Hepatic stellate cell (primary cell): ENCODE data around the gene PALM.
"Not testable (repeated sequence)": the region's sequence is repeated elsewhere in the genome, so short reads cannot be mapped to it uniquely, and the experiment has no call there.

Source experiments
- DNase-seq: peaks from one replicate; pipeline ENCODE4 v3.0.0; 2011; ENCODE audit warnings: low spot score

The PALM gene

DNA sequence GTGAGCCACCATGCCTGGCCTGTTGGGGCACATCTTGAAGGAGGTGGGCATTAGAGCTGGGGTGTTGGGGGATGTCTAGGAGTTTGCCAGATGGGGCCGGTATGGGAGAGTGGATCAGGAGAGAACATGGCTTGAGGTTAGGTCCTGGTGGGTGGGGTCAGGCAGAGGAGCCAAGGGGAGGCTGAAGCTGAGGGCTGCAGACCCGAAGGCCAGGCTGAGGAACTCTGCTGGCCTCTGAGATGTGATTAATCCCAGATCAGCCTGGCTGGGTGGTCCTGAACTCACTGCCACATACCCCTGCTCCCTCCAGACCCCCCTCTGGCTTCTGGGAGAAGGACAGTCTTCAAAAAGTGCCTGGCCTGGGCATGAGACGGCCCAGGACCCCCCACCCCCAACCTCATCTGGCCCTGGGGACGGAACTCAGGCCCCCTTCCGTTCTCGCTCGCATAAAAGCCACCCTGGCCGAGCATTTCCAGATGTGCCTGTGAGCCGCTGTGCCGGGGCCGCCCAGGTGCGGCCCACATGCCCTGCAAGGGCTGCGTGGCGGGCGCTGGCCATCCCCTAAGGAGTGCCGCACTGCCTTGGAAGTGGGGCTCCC lies 29.8 kb upstream of the PALM start:
- DNase-seq = no peak

DNA sequence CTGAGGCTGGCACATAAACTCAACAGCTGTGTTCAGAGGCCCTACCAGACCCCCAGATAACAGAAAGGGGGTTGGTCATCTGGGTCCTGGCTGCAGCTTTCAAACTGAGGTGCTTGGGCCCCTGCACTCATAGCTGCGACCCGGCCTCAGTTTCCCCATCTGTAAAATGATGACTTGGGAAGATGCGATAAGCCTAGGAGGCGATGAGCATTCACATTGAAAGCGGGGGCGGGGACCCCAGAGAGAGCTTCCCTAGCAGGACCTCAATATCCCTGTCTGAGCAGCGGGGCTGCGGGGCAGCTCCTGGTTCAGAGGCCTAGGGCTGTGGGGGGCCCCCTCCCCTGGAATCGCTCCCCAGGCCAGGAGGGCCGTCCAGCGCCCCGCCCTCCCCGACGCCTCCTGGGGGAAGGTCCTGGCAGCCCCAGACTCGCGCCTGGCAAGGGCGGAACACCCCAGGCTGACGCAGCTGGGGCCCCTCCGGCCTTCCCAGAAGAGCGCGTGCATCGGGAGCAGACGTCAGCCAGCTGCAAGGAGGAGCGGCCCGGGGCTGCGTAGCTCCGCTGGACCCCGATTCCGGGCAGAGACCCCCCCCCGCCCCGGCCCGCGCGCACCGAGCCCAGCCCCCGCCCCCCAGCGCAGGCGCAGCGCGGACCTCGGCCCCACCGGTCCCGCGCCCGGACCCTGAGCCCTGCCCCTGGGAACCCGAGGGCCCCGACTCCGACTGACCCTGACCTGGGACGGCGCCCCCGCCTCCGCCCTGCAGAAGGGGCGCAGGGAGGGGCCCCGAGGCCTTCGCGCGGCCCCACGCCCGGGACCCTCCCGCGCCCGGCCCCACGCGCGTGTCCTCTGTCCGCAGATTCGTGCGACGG lies 29.1 kb upstream of the PALM start:
- peak; percentile 75 for DNase-seq

DNA sequence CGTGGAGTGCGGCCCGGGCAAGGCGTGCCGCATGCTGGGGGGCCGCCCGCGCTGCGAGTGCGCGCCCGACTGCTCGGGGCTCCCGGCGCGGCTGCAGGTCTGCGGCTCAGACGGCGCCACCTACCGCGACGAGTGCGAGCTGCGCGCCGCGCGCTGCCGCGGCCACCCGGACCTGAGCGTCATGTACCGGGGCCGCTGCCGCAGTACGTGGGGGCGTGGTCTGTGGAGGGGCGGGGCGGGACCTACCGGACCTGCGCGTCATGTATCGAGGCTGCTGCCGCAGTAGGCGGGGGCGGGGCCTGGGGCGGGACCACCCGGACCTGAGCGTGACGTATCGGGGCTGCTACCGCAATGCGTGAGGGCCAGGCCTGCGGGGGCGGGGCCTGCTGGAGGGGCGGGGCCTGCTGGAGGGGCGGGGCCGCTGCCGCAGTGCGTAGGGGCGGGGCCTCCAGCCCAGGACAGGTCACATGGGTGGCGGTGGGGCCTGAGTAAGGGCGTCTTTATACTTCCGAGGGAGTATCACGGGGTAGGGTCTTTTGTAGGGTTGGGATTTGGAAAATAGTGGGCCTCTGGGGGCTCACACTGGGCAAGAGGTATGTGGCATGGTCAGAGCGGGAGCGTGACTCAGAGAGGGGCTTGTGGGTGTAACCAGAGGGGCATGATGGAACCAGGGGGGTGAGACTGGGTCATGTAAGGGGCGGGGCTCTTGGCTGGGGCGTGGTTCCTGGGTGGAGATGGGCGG lies 28.3 kb upstream of the PALM start:
- DNase-seq = peak; percentile 98

DNA sequence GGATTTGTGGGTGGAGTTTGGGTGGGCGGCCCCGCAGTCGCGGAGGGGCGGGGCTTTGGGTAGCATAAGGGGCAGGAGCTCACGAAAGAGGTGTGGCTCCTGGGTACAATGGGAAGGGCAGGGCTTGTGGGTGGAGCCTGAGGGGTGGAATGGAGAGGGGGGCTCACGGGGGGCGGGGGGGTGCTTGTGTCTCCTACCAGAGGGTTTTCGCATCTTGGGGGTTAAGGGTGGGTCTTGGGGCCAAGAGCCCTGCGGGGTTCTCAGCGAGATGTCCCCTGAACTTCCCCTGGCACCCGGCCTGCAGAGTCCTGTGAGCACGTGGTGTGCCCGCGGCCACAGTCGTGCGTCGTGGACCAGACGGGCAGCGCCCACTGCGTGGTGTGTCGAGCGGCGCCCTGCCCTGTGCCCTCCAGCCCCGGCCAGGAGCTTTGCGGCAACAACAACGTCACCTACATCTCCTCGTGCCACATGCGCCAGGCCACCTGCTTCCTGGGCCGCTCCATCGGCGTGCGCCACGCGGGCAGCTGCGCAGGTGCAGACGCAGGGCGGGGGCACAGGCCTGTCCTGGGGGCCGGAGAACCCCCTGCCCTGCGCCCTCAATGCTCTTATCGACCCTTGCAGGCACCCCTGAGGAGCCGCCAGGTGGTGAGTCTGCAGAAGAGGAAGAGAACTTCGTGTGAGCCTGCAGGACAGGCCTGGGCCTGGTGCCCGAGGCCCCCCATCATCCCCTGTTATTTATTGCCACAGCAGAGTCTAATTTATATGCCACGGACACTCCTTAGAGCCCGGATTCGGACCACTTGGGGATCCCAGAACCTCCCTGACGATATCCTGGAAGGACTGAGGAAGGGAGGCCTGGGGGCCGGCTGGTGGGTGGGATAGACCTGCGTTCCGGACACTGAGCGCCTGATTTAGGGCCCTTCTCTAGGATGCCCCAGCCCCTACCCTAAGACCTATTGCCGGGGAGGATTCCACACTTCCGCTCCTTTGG lies 27.4 kb upstream of the PALM start:
- DNase-seq = no peak

DNA sequence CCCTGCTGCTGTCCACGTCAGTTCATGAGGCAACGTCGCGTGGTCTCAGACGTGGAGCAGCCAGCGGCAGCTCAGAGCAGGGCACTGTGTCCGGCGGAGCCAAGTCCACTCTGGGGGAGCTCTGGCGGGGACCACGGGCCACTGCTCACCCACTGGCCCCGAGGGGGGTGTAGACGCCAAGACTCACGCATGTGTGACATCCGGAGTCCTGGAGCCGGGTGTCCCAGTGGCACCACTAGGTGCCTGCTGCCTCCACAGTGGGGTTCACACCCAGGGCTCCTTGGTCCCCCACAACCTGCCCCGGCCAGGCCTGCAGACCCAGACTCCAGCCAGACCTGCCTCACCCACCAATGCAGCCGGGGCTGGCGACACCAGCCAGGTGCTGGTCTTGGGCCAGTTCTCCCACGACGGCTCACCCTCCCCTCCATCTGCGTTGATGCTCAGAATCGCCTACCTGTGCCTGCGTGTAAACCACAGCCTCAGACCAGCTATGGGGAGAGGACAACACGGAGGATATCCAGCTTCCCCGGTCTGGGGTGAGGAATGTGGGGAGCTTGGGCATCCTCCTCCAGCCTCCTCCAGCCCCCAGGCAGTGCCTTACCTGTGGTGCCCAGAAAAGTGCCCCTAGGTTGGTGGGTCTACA lies 25.9 kb upstream of the PALM start:
- DNase-seq = no peak

DNA sequence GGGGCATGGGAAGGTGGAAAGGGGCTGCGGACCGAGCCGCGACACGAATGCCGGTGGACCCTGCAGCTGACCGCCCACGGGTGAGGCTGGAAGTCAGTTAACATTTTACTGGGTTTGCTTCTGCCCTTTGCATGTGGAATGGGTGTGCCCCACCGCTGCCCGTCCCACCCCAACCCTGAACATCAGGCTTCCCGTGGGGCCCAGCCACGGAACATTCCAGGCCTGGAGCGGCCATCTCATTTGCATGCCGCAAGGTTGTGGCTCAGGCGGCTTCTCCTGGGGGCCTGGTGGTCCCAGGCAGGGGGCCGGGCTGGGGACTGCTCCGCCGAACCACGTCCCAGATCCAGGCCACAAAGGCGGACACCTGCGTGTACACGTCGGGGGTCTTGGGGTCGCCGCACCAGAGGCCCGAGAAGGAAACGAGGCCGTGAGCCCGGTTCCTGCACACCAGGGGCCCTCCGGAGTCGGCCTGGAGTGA lies 23.2 kb upstream of the PALM start:
- no peak for DNase-seq

DNA sequence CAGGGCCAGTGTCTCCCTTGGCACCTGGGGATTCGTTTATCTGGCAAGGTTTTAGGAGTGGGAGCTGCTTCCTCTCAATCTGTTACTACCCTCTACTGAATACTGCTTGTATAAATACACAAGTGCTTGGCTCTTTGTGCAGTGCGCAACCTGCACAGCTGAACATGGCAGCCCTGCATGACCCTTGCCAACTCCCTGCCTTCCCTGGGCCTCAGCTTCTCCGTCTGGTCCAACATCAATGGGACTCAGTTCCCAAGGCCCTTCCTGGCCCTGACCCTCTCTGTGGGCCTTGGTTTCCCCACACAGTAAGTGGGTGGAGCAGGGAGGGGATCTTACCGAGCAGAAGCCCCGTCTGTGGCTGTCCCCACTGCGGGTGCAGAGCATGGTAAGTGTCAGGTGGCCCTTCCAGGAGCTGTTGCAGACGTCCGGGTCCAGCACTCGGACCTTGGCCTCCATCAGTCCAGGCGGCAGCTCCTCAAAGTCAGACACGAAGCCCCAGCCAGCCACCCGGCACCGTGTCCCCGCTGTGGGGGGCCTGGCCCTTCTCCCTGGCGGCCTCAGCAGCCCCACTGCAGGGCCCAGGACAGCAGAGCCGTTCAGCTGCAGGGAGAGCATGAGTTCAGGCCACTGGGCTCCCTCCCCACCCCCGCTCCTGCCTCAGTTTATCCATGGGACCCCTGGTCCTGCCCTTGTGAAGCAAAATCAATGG lies 22.0 kb upstream of the PALM start:
- no peak for DNase-seq

DNA sequence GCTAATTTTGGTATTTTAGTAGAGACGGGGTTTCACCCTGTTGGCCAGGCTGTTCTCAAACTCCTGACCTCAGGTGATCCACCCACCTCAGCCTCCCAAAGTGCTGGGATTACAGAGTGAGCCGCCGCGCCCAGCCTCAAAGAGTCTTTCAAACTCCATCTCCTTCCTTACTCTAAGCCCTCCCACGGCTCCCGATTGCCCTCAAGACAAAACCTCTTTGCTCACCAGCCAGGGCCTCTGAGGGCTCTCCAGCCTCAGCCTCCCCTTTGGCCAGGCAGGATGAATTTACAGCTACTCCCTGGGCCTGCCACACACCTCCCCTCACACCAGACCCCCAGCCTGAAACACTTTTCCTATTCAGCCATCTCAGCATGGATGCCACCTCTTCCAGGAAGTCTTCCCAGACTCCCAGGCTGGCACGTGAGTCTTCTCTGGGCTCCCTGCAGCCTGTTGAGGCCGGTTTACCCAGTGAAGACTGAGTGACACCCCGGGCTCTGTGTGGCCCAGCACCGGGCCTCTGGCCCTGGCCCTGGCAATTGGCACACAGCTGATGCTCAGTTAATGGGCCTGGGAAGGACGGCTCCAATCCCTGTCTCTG lies 21.1 kb upstream of the PALM start:
- DNase-seq = no peak

DNA sequence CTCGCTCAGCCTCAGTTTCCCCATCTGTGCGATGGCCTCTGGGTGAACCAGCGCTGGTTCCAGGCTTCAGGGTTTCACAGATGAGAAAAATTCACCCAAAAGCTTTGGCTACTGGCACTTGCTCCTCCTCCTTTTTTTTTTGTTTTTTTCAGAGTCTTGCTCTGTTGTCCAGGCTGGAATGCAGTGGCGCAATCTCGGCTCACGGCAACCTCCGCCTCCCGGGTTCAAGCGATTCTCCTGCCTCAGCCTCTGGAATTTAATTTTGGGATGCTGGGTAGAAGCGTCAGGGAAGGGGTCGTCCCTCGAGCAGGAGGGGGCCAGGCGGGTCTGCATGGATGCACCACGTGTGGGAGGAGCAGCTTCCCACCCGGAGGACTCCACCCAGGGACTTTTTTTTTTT lies 20.5 kb upstream of the PALM start:
- DNase-seq = peak; percentile 55

DNA sequence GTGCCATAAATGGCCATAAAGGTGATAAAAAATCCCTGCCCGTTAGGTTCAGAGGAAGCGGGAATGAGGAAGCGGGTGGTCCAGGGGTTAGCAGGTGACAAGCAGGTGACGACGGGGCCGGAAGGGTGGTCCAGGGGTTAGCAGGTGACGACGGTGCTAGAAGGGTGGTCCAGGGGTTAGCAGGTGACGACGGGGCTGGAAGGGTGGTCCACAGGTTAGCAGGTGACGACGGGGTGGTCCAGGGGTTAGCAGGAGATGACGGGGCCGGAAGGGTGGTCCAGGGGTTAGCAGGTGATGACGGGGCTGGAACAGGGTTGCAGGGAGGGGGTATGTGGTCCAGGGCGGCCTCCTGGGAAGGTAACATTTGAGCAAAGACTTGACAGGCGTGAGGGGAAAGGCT lies 19.7 kb upstream of the PALM start:
- no peak for DNase-seq

DNA sequence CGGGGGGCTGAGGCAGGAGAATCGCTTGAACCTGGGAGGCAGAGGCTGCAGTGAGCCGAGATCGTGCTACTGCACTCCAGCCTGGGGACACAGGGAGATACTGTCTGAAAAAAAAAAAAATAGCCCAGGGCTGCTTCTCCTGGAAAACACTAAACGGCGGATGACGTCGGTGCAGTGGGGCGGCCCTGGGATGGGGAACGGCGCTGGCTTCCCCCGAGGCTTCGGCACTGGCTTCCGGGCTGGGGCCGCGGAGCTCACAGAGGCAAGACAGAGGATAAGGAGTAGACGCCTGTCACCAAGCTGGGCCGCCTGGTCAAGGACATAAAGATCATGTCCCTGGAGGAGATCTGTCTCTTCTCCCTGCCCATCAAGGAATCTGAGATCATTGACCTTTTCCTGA lies 18.5 kb upstream of the PALM start:
- DNase-seq = no peak

DNA sequence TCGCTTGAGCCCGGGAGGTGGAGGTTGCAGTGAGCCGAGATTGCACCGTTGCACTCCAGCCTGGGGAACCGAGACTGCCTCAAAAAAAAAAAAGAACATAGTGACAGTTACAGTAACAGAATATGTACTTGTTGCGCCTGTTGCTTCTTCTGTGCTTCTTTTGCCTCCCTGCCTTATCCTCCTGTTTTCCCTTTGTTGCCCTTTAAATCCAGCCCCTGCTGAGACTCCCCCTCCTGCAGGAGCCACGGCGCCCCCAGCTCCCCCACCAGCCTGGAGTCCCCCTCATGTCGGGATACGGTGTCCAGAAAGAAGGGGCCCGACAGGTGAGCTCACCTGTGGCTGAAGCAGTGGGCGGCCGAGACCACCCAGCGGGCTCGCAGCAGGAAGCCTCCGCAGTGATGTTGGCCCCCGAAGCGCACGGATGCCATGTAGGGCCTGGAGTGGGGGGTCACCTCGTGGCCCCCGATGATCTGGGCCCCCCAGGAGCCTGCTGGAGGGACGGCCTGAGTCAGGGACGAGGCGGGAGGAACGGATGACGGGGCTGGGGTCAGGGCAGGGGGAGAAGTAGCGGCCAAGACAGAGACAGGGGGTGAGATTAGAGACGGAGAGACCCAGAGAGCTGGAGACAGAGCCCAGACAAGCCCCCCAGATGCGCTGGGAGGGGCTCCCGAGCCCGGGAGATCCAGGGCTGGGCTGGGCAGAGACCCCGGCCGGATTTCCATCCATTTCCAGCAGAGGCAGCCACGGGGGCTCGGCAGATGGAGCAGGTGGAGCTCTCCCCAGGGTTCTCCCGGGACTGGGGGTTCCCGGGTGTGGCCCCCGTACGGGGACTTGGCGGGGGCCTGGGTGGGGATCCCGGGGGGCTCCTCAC lies 14.0 kb upstream of the PALM start:
- no peak for DNase-seq

DNA sequence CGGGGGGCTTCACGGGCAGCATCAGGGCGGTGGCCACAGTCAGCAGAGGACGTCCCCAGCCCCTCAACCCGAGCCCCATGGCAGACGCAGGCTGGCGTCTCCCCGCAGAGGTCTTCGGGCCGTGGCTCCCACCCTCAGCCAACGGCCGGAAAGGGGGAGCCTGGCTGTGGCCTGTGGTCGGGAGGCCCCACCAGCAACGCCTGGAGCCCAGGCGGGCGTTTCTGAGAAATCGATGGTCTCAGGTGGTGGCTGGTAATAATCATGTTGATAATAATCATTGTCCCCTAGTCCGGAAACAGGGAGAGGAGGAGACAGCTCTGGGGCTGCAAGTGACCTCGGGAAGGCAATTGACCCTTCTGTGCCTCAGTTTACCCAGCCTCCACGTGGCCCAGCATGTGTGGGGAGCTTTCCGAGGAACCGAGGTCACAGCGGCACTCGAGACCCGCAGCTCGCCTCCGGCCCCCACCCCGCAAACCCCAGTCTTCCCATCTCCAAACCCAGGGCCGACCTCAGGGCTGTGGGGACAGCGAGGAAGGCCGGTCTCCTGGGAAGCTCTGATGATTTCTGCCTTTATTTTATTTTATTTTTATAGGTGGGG lies 13.3 kb upstream of the PALM start, which contains the start of gene PRSS57:
Gene PRSS57, minus strand, starts transcription at position 101 of the 598 bp plus-strand sequence. Its CDS starts 22 bp downstream, at position 79.
- no peak for DNase-seq

DNA sequence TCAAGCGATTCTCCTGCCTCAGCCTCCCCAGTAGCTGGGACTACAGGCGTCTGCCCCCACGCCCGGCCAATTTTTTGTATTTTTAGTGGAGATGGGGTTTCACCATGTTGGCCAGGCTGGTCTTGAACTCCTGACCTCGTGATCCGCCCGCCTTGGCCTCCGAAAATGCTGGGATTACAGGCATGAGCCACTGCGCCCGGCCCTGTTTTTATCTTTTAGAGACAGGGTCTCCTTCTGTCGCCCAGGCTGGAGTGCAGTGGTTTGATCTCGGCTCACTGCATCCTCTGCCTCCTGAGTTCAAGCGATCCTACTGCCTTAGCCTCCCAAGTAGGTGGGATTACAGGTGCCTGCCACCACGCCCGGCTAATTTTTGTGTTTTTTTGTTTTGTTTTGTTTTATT lies 10.2 kb upstream of the PALM start:
- DNase-seq = not testable (repeated sequence)

DNA sequence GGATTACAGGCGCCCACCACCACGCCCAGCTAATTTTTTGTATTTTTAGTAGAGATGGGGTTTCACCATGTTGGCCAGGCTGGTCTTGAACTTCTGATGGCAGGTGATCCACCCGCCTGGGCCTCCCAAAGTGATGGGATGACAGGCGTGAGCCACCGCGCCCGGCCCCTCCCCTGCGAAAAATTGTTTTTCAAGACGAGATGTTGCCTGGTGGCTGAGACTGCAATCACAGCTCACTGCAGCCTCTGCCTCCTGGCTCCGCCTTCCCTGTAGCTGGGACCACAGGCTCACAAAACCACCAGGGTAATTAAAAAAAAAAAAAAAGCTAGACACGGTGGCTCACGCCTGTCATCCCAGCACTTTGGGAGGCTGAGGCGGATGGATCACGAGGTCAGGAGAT lies 8.8 kb upstream of the PALM start:
- not testable (repeated sequence) for DNase-seq

DNA sequence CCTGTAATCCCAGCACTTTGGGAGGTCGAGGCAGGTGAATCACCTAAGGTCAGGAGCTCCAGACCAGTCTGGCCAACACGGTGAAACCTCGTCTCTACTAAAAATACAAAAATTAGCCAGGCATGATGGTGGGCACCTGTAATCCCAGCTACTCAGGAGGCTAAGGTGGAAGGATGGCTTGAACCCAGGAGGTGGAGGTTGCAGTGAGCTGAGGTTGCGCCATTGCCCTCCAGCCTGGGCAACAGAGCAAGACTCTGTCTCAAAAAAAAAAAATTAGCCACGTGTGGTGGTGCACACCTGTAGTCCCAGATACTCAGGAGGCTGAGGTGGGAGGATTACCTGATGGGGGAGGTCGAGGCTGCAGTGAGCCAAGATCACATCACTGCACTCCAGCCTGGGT lies 5.9 kb upstream of the PALM start:
- not testable (repeated sequence) for DNase-seq

DNA sequence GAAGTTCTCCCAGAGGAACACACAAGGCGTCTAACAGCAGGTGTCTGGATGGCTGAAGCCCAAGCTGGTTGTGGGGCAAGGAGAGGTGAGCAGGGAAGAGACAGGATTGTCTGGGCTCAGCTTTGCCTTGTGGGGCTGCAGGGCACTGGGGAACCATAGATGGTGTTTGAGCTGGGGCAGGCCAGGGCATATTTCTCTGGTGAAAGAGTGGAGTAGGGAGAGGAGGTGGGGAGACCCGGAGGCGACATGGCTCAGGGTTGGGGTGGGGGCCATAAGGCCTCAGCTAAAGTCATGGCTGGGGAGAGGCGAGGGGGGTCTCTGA lies 5.4 kb upstream of the PALM start:
- no peak for DNase-seq

DNA sequence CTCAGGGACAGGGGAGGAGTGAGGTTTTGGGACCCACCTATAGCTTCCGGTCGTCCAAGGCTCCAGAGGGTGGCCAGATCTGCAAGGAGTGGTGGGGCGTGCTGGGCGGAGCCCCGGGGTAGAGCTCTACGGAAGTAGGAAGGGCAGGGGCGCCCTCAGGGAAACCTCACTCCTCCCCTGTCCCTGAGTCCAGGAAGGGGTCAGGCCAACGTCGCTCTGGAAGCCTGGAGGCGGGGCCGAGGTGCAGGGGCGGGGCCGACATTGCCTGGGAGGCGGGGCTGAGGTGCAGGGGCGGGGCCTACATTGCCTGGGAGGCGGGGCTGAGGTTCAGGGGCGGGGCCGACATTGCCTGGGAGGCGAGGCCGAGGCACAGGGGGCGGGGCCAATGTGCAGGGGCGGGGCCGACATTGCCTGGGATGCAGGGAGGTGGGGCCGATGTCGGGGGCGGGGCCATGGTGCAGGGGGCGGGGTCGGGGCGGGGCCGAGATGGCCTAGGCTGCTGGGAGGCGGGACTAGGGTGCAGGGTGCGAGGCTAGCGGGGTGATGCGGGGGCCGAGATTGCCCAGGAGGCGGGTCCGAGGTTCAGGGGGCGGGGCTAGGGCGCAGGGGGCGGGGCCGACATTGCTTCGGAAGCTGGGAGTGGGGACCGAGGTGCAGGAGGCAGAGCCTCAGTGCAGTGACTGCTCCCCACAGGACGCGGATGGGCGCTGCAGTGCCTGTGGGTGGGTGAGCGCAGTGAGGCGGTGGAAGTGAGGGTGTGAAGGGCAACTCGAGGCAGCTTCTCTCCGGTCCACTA lies 4.9 kb upstream of the PALM start:
- DNase-seq = no peak
